Measurements from ENCODE around the gene POLD4. TPM values are rescaled to one million over a fixed set of nuclear protein-coding genes. Genes with fewer than 3 reads are reported as not detected.
A peak's percentile ranks its signal among the peaks of the same experiment; 100 is the strongest.

Gene POLD4
- total RNA-seq, 2 experiments from 2014 or later, result 31.7 to 39.5 TPM

DNA sequence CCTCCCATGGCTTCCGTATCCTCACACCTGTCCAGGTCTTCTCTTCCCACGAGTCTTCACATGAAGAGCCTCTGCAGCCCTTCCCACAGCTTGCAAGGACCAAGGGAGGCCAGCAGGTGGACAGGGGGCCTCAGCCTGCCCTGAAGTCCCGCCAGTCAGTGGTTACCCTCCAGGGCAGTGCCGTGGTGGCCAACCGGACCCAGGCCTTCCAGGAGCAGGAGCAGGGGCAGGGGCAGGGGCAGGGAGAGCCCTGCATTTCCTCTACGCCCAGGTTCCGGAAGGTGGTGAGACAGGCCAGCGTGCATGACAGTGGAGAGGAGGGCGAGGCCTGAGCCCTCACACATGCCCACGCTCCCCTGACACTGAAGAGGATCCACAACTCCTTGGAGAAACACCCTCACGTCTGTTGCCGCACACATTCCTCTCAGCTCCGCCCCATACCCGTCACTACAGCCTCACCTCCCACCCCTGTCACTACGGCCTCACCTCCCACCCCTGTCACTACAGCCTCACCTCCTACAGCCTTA is 41.7 kb downstream of the POLD4 start:
- H3K27ac ChIP-seq (ENCODE audit: low read depth in 1 of 2, low read length in 2 of 2), result peak overlapping the region; percentile 9 to 75
- Mint-ChIP-seq H3K36me3 (ENCODE audit: low read depth) (no peaks in the 10 kb centered on the region), H3K4me1 (ENCODE audit: low read depth) (peaks cover 38% of the 10 kb centered on the region), H3K9me3 (no peaks in the 10 kb centered on the region), H3K27me3 (no peaks in the 10 kb centered on the region), H3K4me3 (no peak overlapping the region), H3K27ac (peak overlapping the region; percentile 80)
- ChIA-PET POLR2A (interaction anchor here (0.9 kb wide), 1 partner anchor 9 kb away, joined by 3 read pairs; the partner anchor contains the start of gene SSH3), CTCF (no interaction called here)
- TF ChIP-seq, protein P1, sequence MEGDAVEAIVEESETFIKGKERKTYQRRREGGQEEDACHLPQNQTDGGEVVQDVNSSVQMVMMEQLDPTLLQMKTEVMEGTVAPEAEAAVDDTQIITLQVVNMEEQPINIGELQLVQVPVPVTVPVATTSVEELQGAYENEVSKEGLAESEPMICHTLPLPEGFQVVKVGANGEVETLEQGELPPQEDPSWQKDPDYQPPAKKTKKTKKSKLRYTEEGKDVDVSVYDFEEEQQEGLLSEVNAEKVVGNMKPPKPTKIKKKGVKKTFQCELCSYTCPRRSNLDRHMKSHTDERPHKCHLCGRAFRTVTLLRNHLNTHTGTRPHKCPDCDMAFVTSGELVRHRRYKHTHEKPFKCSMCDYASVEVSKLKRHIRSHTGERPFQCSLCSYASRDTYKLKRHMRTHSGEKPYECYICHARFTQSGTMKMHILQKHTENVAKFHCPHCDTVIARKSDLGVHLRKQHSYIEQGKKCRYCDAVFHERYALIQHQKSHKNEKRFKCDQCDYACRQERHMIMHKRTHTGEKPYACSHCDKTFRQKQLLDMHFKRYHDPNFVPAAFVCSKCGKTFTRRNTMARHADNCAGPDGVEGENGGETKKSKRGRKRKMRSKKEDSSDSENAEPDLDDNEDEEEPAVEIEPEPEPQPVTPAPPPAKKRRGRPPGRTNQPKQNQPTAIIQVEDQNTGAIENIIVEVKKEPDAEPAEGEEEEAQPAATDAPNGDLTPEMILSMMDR (IDR thresholded peaks at IDR 0.05), result no peak
- ATAC-seq (ENCODE audit: poor library complexity) (peak; percentile 32), DNase-seq (peak in 3 of 14 experiments; percentile 36 to 57 (median 52))
- intact Hi-C loops (cut with DNase I, micrococcal nuclease), result no loop called here
- peaks cover 5% of the 10 kb centered on the region for H3K36me3 ChIP-seq (ENCODE audit: insufficient read depth, low read length)
- H3K4me3 ChIP-seq (ENCODE audit: low read length), result no peak overlapping the region
- H3K9me3 ChIP-seq (ENCODE audit: control insufficient read depth in 1 of 2, insufficient read depth in 1 of 2, low read length in 2 of 2), result no peaks in the 10 kb centered on the region
- H3K4me1 ChIP-seq (ENCODE audit: insufficient read depth, low read length), result peaks cover 51% of the 10 kb centered on the region
- H3K27me3 ChIP-seq (ENCODE audit: control insufficient read depth in 1 of 2, insufficient read depth in 2 of 2, low read length in 2 of 2), result no peaks in the 10 kb centered on the region

DNA sequence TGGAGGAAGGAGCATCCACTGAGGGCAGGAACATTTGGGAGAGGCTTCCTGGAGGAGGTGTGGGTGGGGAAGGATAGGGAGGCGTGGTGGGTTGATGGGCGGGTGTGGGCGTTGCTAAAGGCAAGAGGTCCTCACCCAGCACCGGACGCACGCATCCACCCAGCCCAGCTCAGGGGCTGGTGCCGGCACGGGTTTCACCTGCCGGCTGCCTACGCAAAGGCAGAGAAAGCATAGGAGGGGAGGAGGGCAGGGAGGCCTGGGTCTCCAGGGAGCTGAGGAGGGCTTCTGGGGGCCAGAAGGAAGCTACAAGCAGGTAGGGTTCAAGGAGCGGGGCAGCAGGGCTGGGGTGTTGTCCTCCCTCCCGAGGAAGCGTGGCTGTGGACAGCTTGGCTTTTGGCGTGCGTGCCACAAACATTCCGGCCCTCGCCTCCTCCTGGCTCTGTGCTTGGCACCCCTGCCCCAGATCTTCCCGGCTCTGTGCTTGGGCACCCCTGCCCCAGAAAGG is 42.2 kb downstream of the POLD4 start:
- H3K4me1 Mint-ChIP-seq (ENCODE audit: low read depth), result peaks cover 38% of the 10 kb centered on the region
- POLR2A ChIA-PET, result interaction anchor here (0.9 kb wide), 2 partner anchors 8 to 71 kb away, joined by 3 read pairs; partner anchors contain the start of gene SSH3
- no peaks in the 10 kb centered on the region for H3K36me3 Mint-ChIP-seq (ENCODE audit: low read depth)
- no peak overlapping the region for H3K27ac Mint-ChIP-seq
- TF ChIP-seq, protein P1 (IDR thresholded peaks at IDR 0.05), result no peak
- Histone ChIP-seq H3K9me3 (ENCODE audit: control insufficient read depth in 1 of 2, insufficient read depth in 1 of 2, low read length in 2 of 2) (no peaks in the 10 kb centered on the region), H3K4me1 (ENCODE audit: insufficient read depth, low read length) (peaks cover 46% of the 10 kb centered on the region), H3K27ac (ENCODE audit: low read depth in 1 of 2, low read length in 2 of 2) (peak overlapping the region; percentile 4 to 75), H3K36me3 (ENCODE audit: insufficient read depth, low read length) (peaks cover 5% of the 10 kb centered on the region), H3K27me3 (ENCODE audit: control insufficient read depth in 1 of 2, insufficient read depth in 2 of 2, low read length in 2 of 2) (no peaks in the 10 kb centered on the region), H3K4me3 (ENCODE audit: low read length) (no peak overlapping the region)
- intact Hi-C loops (cut with DNase I, micrococcal nuclease), result no loop called here
- H3K4me3 Mint-ChIP-seq, result no peak overlapping the region
- H3K27me3 Mint-ChIP-seq, result no peaks in the 10 kb centered on the region
- CTCF ChIA-PET, result no interaction called here
- ATAC-seq (ENCODE audit: poor library complexity), result no peak
- H3K9me3 Mint-ChIP-seq, result no peaks in the 10 kb centered on the region
- no peak for DNase-seq

DNA sequence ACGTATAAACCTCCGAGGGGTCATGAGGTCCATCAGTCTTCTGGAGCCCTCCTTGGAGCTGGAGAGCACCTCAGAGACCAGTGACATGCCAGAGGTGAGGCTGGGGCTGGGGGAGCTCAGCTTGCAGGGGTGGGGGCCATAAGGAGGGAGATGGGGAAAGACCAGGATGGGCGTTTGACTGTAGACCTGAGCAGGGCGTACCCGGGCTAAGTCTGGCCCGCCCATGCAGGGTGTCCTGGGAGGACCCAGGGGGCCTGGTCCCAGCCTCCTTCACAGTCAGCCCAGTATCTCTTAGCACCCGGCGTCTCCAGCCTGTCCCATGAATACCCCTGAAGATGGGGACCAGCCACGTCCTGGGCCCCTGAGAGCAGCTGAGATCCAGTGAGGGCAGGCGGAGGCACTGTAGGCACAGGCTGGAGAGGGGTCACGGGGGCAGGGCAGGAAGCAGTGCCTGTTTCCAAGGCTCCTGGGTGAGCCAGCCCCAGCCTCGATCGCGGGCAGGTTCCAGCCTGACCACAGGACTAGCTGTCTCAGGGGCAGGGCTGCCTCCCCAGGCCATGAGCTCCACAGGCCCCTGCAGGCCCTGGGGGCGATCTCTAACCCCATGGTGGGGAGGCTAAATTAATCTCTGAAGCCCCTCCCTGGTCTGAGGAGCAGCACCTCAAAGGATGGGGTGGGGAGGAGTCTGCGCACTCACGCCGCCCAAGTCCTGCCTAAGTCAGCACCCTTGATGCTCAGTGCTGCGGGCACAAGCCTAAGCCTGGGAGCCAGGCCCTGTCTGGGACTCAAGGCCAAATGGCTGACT is 42.9 kb downstream of the POLD4 start:
- Histone ChIP-seq H3K4me1 (ENCODE audit: insufficient read depth, low read length) (peaks cover 48% of the 10 kb centered on the region), H3K27me3 (ENCODE audit: control insufficient read depth in 1 of 2, insufficient read depth in 2 of 2, low read length in 2 of 2) (no peaks in the 10 kb centered on the region), H3K4me3 (ENCODE audit: low read length) (no peak overlapping the region), H3K27ac (ENCODE audit: low read depth in 1 of 2, low read length in 2 of 2) (peak overlapping the region in 1 of 2 donors; percentile 4), H3K36me3 (ENCODE audit: insufficient read depth, low read length) (peaks cover 5% of the 10 kb centered on the region), H3K9me3 (ENCODE audit: control insufficient read depth in 1 of 2, insufficient read depth in 1 of 2, low read length in 2 of 2) (no peaks in the 10 kb centered on the region)
- TF ChIP-seq, protein P1 (IDR thresholded peaks at IDR 0.05), result no peak
- Mint-ChIP-seq H3K36me3 (ENCODE audit: low read depth) (no peaks in the 10 kb centered on the region), H3K4me3 (no peak overlapping the region), H3K27me3 (no peaks in the 10 kb centered on the region), H3K27ac (no peak overlapping the region), H3K9me3 (no peaks in the 10 kb centered on the region), H3K4me1 (ENCODE audit: low read depth) (peaks cover 34% of the 10 kb centered on the region)
- DNase-seq (no peak), ATAC-seq (ENCODE audit: poor library complexity) (no peak)
- ChIA-PET POLR2A (interaction anchor here (0.9 kb wide), 1 partner anchor 70 kb away, joined by 3 read pairs; no protein-coding TSS in a partner anchor), CTCF (no interaction called here)
- intact Hi-C loops (cut with DNase I, micrococcal nuclease), result no loop called here
